ENCODE results near the gene WFDC13. TPM values are rescaled to one million over a fixed set of nuclear protein-coding genes. Genes with fewer than 3 reads are reported as not detected.

The WFDC13 gene
- total RNA-seq, 1 donor from 2014 or later, result not detected

GRCh38 chr20:45722047-45722446, 20.2 kb downstream of the WFDC13 start, which contains the start of gene SPINT4:
TSS of gene SPINT4 (plus strand) at chr20:45722347. CDS start at chr20:45722368, 21 bp downstream.
- Mint-ChIP-seq H3K9me3 (ENCODE audit: unreplicated experiment) (no peaks in the 10 kb centered on the region), H3K36me3 (ENCODE audit: unreplicated experiment) (no peaks in the 10 kb centered on the region), H3K27ac (ENCODE audit: unreplicated experiment) (no peak within 1 kb of the TSS), H3K27me3 (ENCODE audit: unreplicated experiment) (peaks cover 15% of the 10 kb centered on the region), H3K4me3 (ENCODE audit: unreplicated experiment) (no peak within 1 kb of the TSS), H3K4me1 (ENCODE audit: unreplicated experiment) (no peaks in the 10 kb centered on the region)
- no peak for TF ChIP-seq CTCF (IDR thresholded peaks at IDR 0.05)
- DNase-seq (ENCODE audit: extremely low spot score, unreplicated experiment), result no peak

- Mint-ChIP-seq H3K27ac (ENCODE audit: unreplicated experiment) (no peak overlapping the region), H3K36me3 (ENCODE audit: unreplicated experiment) (no peaks in the 10 kb centered on the region), H3K4me1 (ENCODE audit: unreplicated experiment) (no peaks in the 10 kb centered on the region), H3K9me3 (ENCODE audit: unreplicated experiment) (no peaks in the 10 kb centered on the region), H3K4me3 (ENCODE audit: unreplicated experiment) (no peak overlapping the region), H3K27me3 (ENCODE audit: unreplicated experiment) (peaks cover 9% of the 10 kb centered on the region)
- TF ChIP-seq CTCF (IDR thresholded peaks at IDR 0.05), result no peak
- no peak for DNase-seq (ENCODE audit: extremely low spot score, unreplicated experiment)
These were observed 23.3 kb downstream of the WFDC13 start for GRCh38 chr20:45725134-45725533.

GRCh38 chr20:45727044-45727443, 25.2 kb downstream of the WFDC13 start:
- H3K27me3 Mint-ChIP-seq (ENCODE audit: unreplicated experiment), result peaks cover 9% of the 10 kb centered on the region

GRCh38 chr20:45732199-45732598, 30.4 kb downstream of the WFDC13 start:
- H3K4me3 Mint-ChIP-seq (ENCODE audit: unreplicated experiment), result no peak overlapping the region
- H3K27ac Mint-ChIP-seq (ENCODE audit: unreplicated experiment), result no peak overlapping the region
- no peaks in the 10 kb centered on the region for H3K36me3 Mint-ChIP-seq (ENCODE audit: unreplicated experiment)
- H3K9me3 Mint-ChIP-seq (ENCODE audit: unreplicated experiment), result peaks cover 22% of the 10 kb centered on the region
- DNase-seq (ENCODE audit: extremely low spot score, unreplicated experiment), result no peak
- TF ChIP-seq CTCF (IDR thresholded peaks at IDR 0.05), result no peak
- H3K4me1 Mint-ChIP-seq (ENCODE audit: unreplicated experiment), result no peaks in the 10 kb centered on the region
- H3K27me3 Mint-ChIP-seq (ENCODE audit: unreplicated experiment), result no peaks in the 10 kb centered on the region

More at GRCh38 chr20:45727044-45727443, 25.2 kb downstream of the WFDC13 start:
- Mint-ChIP-seq H3K27ac (ENCODE audit: unreplicated experiment) (no peak overlapping the region), H3K4me3 (ENCODE audit: unreplicated experiment) (no peak overlapping the region), H3K9me3 (ENCODE audit: unreplicated experiment) (peaks cover 10% of the 10 kb centered on the region), H3K36me3 (ENCODE audit: unreplicated experiment) (no peaks in the 10 kb centered on the region), H3K4me1 (ENCODE audit: unreplicated experiment) (no peaks in the 10 kb centered on the region)
- DNase-seq (ENCODE audit: extremely low spot score, unreplicated experiment), result no peak
- no peak for TF ChIP-seq CTCF (IDR thresholded peaks at IDR 0.05)

- Mint-ChIP-seq H3K4me1 (ENCODE audit: unreplicated experiment) (no peaks in the 10 kb centered on the region), H3K36me3 (ENCODE audit: unreplicated experiment) (no peaks in the 10 kb centered on the region), H3K9me3 (ENCODE audit: unreplicated experiment) (peaks cover 22% of the 10 kb centered on the region), H3K4me3 (ENCODE audit: unreplicated experiment) (no peak overlapping the region), H3K27ac (ENCODE audit: unreplicated experiment) (no peak overlapping the region), H3K27me3 (ENCODE audit: unreplicated experiment) (peaks cover 7% of the 10 kb centered on the region)
- TF ChIP-seq CTCF (IDR thresholded peaks at IDR 0.05), result no peak
- no peak for DNase-seq (ENCODE audit: extremely low spot score, unreplicated experiment)
These were observed 33.7 kb downstream of the WFDC13 start for GRCh38 chr20:45735552-45735951.

All from osteocyte (in vitro differentiated cells).